LNCAP (cell line): ENCODE measurements around the gene CCDC93.

Experiments
- TF ChIP-seq, protein P1 (sequence below): fragments of 450-650 bp; IDR thresholded peaks from 2 replicates; pipeline ENCODE4 v1.5.1; 2017; ENCODE audit warnings: mild to moderate bottlenecking

CCDC93 gene

DNA sequence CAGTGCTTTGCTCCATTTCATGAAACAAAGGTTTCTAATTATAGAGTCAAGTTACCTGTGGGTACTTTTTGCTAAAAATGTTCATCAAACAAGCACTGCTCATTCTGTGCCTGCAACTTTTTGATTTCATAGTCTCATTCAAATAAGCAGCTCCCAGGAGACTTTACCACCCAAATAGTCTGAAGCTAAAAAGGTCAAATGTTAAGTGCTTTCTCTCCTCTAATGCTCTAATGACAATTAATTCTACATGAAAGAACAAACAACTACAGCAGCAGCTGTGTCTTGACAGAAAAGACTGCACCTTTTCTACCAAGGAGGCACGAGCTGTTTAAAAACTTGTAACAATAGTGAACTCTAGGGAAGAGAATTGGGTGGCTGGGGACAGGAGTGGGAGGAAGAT lies 65.3 kb downstream of the CCDC93 start:
- TF ChIP-seq, protein P1, sequence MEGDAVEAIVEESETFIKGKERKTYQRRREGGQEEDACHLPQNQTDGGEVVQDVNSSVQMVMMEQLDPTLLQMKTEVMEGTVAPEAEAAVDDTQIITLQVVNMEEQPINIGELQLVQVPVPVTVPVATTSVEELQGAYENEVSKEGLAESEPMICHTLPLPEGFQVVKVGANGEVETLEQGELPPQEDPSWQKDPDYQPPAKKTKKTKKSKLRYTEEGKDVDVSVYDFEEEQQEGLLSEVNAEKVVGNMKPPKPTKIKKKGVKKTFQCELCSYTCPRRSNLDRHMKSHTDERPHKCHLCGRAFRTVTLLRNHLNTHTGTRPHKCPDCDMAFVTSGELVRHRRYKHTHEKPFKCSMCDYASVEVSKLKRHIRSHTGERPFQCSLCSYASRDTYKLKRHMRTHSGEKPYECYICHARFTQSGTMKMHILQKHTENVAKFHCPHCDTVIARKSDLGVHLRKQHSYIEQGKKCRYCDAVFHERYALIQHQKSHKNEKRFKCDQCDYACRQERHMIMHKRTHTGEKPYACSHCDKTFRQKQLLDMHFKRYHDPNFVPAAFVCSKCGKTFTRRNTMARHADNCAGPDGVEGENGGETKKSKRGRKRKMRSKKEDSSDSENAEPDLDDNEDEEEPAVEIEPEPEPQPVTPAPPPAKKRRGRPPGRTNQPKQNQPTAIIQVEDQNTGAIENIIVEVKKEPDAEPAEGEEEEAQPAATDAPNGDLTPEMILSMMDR: no peak

- TF ChIP-seq, protein P1: no peak
These were observed 68.6 kb downstream of the CCDC93 start for GRCh38 chr2:117945296-117945695.

DNA sequence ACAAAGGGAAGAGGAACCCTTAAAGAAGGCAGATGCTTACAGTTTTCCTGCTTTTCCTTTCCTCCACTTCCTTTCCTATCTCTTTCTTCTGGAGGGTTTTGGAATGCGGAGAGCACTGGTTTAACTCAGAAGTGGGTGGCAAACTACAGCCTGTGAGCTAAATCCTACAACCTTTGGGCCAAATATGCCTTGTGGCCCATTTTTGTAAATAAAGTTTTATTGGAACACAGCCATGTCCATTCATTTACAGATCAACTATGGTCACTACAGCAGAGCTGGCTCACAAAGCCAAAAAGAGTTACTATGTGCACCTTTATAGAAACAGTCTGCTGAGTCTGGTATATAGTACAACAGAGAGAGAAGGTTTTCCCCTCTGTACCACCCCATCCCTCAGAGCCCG lies 69.1 kb downstream of the CCDC93 start:
- TF ChIP-seq, protein P1: no peak

- TF ChIP-seq, protein P1: no peak
These were observed 70.7 kb downstream of the CCDC93 start for GRCh38 chr2:117943013-117943672.

DNA sequence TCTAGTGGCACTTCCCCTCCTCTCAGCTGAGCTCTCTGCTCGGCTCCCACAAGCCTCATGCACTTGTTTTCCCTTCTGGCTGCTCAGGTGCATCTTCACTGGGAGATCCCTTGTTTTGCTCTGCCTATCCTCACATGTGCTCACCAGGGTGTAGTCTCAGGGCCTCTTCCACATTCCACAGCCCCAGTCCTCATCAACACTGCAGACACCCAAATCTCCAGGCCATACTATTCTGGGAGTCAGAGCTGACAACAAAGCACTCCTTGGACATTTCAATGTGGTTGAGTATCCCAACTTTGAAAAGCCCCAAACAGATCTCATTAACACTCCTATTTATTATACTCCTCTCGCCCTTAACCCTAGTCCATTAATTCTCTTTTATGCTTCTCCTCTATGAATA lies 71.3 kb downstream of the CCDC93 start:
- TF ChIP-seq, protein P1: no peak

DNA sequence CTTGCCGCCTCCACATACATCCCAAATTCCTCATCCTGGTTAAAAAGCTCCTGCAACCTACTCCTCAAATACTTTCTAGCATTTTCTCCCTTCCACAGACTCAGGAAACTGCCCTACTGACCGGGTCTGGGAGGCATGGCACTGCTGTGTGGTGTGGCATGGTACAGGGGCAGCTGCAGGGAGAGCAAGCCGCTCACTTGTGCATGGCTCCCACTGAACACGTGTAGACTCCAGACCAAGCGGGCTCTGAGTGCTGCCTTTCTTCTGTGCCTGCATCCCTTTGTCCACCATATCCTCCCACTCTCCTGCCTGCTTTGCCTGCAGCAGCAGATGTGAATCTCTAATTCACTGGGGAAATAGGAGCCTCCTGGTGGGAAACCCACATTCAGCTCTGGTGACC lies 72.2 kb downstream of the CCDC93 start:
- TF ChIP-seq, protein P1: no peak

- TF ChIP-seq, protein P1: no peak
These were observed 73.4 kb downstream of the CCDC93 start for GRCh38 chr2:117940436-117940835.

GRCh38 chr2:117938611-117939010 lies 75.3 kb downstream of the CCDC93 start:
- TF ChIP-seq, protein P1: no peak
